KOPT-K1 (cell line): ENCODE measurements around the gene WNT2B.

Source experiments
- H3K27ac ChIP-seq: fragments of 200-600 bp; sonication (generic); 2 replicates; pipeline ENCODE4 v1.5.1; 2016; ENCODE audit warnings: antibody characterized with exemption, mild to moderate bottlenecking, low read depth, low read length; ENCODE audit not compliant: poor library complexity, severe bottlenecking
- H3K36me3 ChIP-seq: fragments of 200-600 bp; sonication (generic); 2 replicates; pipeline ENCODE4 v1.5.1; 2017; ENCODE audit warnings: antibody characterized with exemption, mild to moderate bottlenecking, low read length, moderate library complexity; ENCODE audit not compliant: insufficient read depth
- H3K9me3 ChIP-seq: fragments of 200-600 bp; sonication (generic); 2 replicates; pipeline ENCODE4 v1.5.1; 2017; ENCODE audit warnings: antibody characterized with exemption, low read length, mild to moderate bottlenecking; ENCODE audit not compliant: insufficient read depth, poor library complexity, severe bottlenecking

The WNT2B gene

GRCh38 chr1:112511897-112512296 is 3.1 kb downstream of the WNT2B start:
- H3K9me3 ChIP-seq: no peaks in the 10 kb centered on the region
- H3K27ac ChIP-seq: no peak overlapping the region

GRCh38 chr1:112513112-112513870 is 4.5 kb downstream of the WNT2B start:
- no peaks in the 10 kb centered on the region for H3K9me3 ChIP-seq
- no peak overlapping the region for H3K27ac ChIP-seq

More at GRCh38 chr1:112511897-112512296, 3.1 kb downstream of the WNT2B start:
- H3K36me3 ChIP-seq: no peaks in the 10 kb centered on the region

GRCh38 chr1:112514901-112515300 is 6.1 kb downstream of the WNT2B start:
- Histone ChIP-seq H3K36me3 (no peaks in the 10 kb centered on the region), H3K27ac (no peak overlapping the region), H3K9me3 (no peaks in the 10 kb centered on the region)

More at GRCh38 chr1:112513112-112513870, 4.5 kb downstream of the WNT2B start:
- no peaks in the 10 kb centered on the region for H3K36me3 ChIP-seq

- H3K27ac ChIP-seq: no peak overlapping the region
- no peaks in the 10 kb centered on the region for H3K36me3 ChIP-seq
- no peaks in the 10 kb centered on the region for H3K9me3 ChIP-seq
These were observed 6.7 kb downstream of the WNT2B start for GRCh38 chr1:112515311-112516009.

GRCh38 chr1:112516141-112516540 is 7.4 kb downstream of the WNT2B start:
- H3K36me3 ChIP-seq: no peaks in the 10 kb centered on the region
- H3K9me3 ChIP-seq: no peaks in the 10 kb centered on the region
- no peak overlapping the region for H3K27ac ChIP-seq

GRCh38 chr1:112517231-112517630 is 8.5 kb downstream of the WNT2B start:
- H3K9me3 ChIP-seq: no peaks in the 10 kb centered on the region

GRCh38 chr1:112517646-112518045 is 8.9 kb downstream of the WNT2B start:
- H3K9me3 ChIP-seq: no peaks in the 10 kb centered on the region
- H3K36me3 ChIP-seq: no peaks in the 10 kb centered on the region
- no peak overlapping the region for H3K27ac ChIP-seq

More at GRCh38 chr1:112517231-112517630, 8.5 kb downstream of the WNT2B start:
- H3K27ac ChIP-seq: no peak overlapping the region
- no peaks in the 10 kb centered on the region for H3K36me3 ChIP-seq

GRCh38 chr1:112518186-112518585 is 9.4 kb downstream of the WNT2B start:
- Histone ChIP-seq H3K27ac (no peak overlapping the region), H3K36me3 (no peaks in the 10 kb centered on the region), H3K9me3 (no peaks in the 10 kb centered on the region)

- Histone ChIP-seq H3K9me3 (no peaks in the 10 kb centered on the region), H3K27ac (no peak overlapping the region), H3K36me3 (no peaks in the 10 kb centered on the region)
These were observed 11.4 kb downstream of the WNT2B start for GRCh38 chr1:112520166-112520565.

- Histone ChIP-seq H3K27ac (no peak overlapping the region), H3K36me3 (no peaks in the 10 kb centered on the region), H3K9me3 (no peaks in the 10 kb centered on the region)
These were observed 13.9 kb downstream of the WNT2B start for GRCh38 chr1:112522621-112523020.

- no peaks in the 10 kb centered on the region for H3K36me3 ChIP-seq
- no peak overlapping the region for H3K27ac ChIP-seq
- H3K9me3 ChIP-seq: no peaks in the 10 kb centered on the region
These were observed 15.5 kb downstream of the WNT2B start for GRCh38 chr1:112524251-112524650.

GRCh38 chr1:112524986-112525385 is 16.2 kb downstream of the WNT2B start:
- no peak overlapping the region for H3K27ac ChIP-seq
- H3K36me3 ChIP-seq: no peaks in the 10 kb centered on the region
- H3K9me3 ChIP-seq: no peaks in the 10 kb centered on the region

GRCh38 chr1:112527266-112528010 is 18.7 kb downstream of the WNT2B start:
- Histone ChIP-seq H3K27ac (no peak overlapping the region), H3K9me3 (no peaks in the 10 kb centered on the region), H3K36me3 (no peaks in the 10 kb centered on the region)

GRCh38 chr1:112528076-112528475 is 19.3 kb downstream of the WNT2B start:
- H3K27ac ChIP-seq: no peak overlapping the region
- H3K36me3 ChIP-seq: no peaks in the 10 kb centered on the region
- H3K9me3 ChIP-seq: no peaks in the 10 kb centered on the region

- no peak overlapping the region for H3K27ac ChIP-seq
- H3K36me3 ChIP-seq: no peaks in the 10 kb centered on the region
These were observed 20.5 kb downstream of the WNT2B start for GRCh38 chr1:112529301-112529700.

More at GRCh38 chr1:112529301-112529700, 20.5 kb downstream of the WNT2B start:
- H3K9me3 ChIP-seq: no peaks in the 10 kb centered on the region
